Ureter (tissue), 1 donor: Measurements from ENCODE around the gene ATP8B4. TPM values are rescaled to one million over a fixed set of nuclear protein-coding genes. Genes with fewer than 3 reads are reported as not detected.
"Not testable (repeated sequence)": the region's sequence is repeated elsewhere in the genome, so short reads cannot be mapped to it uniquely, and the experiment has no call there.

Experiments used
- DNase-seq: peaks from one replicate; pipeline ENCODE4 v3.0.0-alpha.2; 2020; ENCODE audit warnings: low spot score
- total RNA-seq: library from RNA; stranded (reverse); gene quantifications from one replicate; pipeline ENCODE4 v1.2.4, GENCODE V29; 2023
- donor health status: DM: yes; HTN: yes; CAD: no.

The ATP8B4 gene
- 29.2 TPM for total RNA-seq

GRCh38 chr15:50119063-50120040 is at the start of gene ATP8B4:
TSS of gene ATP8B4 (minus strand) at chr15:50119233. CDS start at chr15:50106966, 12,267 bp downstream.
- DNase-seq, result no peak

GRCh38 chr15:50168379-50168778 is 49.3 kb upstream of the ATP8B4 start:
- DNase-seq, result no peak

GRCh38 chr15:50167110-50167509 is 48.1 kb upstream of the ATP8B4 start:
- no peak for DNase-seq

- no peak for DNase-seq
Observed at GRCh38 chr15:50166216-50166615, 47.2 kb upstream of the ATP8B4 start.

- no peak for DNase-seq
Observed at GRCh38 chr15:50164458-50164857, 45.4 kb upstream of the ATP8B4 start.

- DNase-seq, result no peak
Observed at GRCh38 chr15:50163719-50164410, 44.8 kb upstream of the ATP8B4 start.

GRCh38 chr15:50162969-50163718 is 44.1 kb upstream of the ATP8B4 start:
- no peak for DNase-seq

GRCh38 chr15:50158236-50158635 is 39.2 kb upstream of the ATP8B4 start:
- not testable (repeated sequence) for DNase-seq

GRCh38 chr15:50151476-50151875 is 32.4 kb upstream of the ATP8B4 start:
- no peak for DNase-seq

GRCh38 chr15:50150851-50151250 is 31.8 kb upstream of the ATP8B4 start:
- no peak for DNase-seq

GRCh38 chr15:50150349-50150748 is 31.3 kb upstream of the ATP8B4 start:
- no peak for DNase-seq

- DNase-seq, result no peak
Observed at GRCh38 chr15:50149090-50149489, 30.1 kb upstream of the ATP8B4 start.

GRCh38 chr15:50148362-50148963 is 29.4 kb upstream of the ATP8B4 start:
- no peak for DNase-seq

GRCh38 chr15:50146632-50147031 is 27.6 kb upstream of the ATP8B4 start:
- DNase-seq, result no peak

GRCh38 chr15:50145451-50145872 is 26.4 kb upstream of the ATP8B4 start:
- no peak for DNase-seq

GRCh38 chr15:50144341-50145120 is 25.5 kb upstream of the ATP8B4 start:
- no peak for DNase-seq

- no peak for DNase-seq
Observed at GRCh38 chr15:50143255-50143860, 24.3 kb upstream of the ATP8B4 start.

GRCh38 chr15:50141856-50142255 is 22.8 kb upstream of the ATP8B4 start:
- DNase-seq, result no peak

GRCh38 chr15:50140983-50141382 is 21.9 kb upstream of the ATP8B4 start:
- no peak for DNase-seq

GRCh38 chr15:50140098-50140497 is 21.1 kb upstream of the ATP8B4 start:
- no peak for DNase-seq
